Fibroblast of the aortic adventitia (primary cell): ENCODE measurements around the gene IMPA2. TPM values are rescaled to one million over a fixed set of nuclear protein-coding genes. Genes with fewer than 3 reads are reported as not detected.

Experiments used
- DNase-seq: peaks from one replicate; pipeline ENCODE4 v3.0.0-alpha.2; 2010; ENCODE audit warnings: low read depth
- H3K4me3 ChIP-seq: 2 replicates; pipeline ENCODE4 v1.5.1; 2011; ENCODE audit warnings: low read depth, mild to moderate bottlenecking, control low read depth, low read length, moderate library complexity
- total RNA-seq: library from RNA; depleted of rRNA; stranded (reverse); fragments of >200 nt; gene quantifications from 2 replicates; pipeline ENCODE4 v1.2.3, GENCODE V29; 2012; ENCODE audit warnings: low replicate concordance
- TF ChIP-seq, protein P1 (sequence below): IDR thresholded peaks from 2 replicates; pipeline ENCODE4 v1.5.1; 2011; ENCODE audit warnings: mild to moderate bottlenecking, low read length, control low read depth, inconsistent platforms; ENCODE audit not compliant: insufficient read depth

IMPA2 gene
- total RNA-seq, 1 donor = 14.1 TPM

DNA sequence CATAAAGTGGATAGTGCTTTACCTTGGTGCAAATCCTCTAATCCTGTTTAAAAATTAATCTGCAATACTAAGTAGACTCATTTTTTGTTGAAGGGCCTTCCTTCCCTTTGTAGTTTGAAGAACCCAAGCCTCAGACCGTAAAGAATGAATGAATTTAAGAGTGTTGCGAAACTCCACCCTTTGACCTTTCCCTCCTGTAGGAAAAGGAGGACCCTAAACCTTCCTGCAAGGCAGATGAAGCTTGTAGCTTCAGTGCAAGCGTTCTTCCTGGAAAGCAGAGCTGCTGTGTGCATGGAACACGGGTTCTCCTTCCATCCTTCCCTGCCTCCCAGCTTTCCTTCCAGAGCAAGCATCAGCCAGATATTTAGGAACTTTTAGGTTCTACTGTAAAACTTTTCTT lies 1.7 kb downstream of the IMPA2 start:
- H3K4me3 ChIP-seq = no peak overlapping the region
- no peak for DNase-seq
- TF ChIP-seq, protein P1, sequence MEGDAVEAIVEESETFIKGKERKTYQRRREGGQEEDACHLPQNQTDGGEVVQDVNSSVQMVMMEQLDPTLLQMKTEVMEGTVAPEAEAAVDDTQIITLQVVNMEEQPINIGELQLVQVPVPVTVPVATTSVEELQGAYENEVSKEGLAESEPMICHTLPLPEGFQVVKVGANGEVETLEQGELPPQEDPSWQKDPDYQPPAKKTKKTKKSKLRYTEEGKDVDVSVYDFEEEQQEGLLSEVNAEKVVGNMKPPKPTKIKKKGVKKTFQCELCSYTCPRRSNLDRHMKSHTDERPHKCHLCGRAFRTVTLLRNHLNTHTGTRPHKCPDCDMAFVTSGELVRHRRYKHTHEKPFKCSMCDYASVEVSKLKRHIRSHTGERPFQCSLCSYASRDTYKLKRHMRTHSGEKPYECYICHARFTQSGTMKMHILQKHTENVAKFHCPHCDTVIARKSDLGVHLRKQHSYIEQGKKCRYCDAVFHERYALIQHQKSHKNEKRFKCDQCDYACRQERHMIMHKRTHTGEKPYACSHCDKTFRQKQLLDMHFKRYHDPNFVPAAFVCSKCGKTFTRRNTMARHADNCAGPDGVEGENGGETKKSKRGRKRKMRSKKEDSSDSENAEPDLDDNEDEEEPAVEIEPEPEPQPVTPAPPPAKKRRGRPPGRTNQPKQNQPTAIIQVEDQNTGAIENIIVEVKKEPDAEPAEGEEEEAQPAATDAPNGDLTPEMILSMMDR = no peak

DNA sequence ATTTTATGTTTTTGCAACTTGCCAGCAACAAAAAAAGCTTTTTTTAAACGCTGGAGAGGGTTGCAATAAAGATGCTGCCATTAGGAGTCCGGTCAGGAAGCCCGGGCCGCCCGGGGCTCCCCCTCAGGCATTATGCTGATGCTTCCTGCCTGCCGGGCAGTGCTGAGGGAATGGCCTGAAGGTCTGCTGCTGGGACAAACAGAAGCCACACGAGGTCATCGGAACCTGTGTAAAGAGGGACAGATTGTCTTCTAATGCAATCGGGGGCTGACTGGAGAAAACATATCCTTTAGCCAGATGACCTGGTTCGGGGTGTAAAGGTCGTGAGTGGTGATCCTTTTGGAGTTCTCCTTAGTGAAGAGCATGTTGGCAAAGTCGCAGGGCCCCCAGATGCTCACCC lies 2.3 kb downstream of the IMPA2 start:
- TF ChIP-seq, protein P1 = no peak
- no peak for DNase-seq
- H3K4me3 ChIP-seq = no peak overlapping the region

DNA sequence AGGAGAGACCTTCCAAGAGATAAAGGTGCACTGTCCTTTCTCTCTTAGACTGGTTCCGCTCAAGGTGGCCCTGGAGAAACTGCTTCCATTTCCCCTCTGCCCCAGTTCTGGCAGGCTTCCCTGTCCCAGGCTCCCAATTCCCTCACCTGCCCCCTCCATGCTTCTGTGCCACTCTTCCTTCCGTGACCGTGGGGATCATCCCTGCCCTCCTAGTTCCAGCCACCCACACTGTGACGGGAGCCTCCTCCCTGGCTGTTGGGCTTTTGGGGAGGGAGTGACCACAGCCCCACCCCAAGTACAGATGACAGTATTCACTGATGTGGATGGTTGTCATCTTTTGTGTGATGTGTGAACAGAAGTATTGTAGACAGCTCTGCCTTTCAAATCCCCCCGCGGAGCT lies 2.8 kb downstream of the IMPA2 start:
- no peak for DNase-seq
- TF ChIP-seq, protein P1 = no peak
- H3K4me3 ChIP-seq = no peak overlapping the region

DNA sequence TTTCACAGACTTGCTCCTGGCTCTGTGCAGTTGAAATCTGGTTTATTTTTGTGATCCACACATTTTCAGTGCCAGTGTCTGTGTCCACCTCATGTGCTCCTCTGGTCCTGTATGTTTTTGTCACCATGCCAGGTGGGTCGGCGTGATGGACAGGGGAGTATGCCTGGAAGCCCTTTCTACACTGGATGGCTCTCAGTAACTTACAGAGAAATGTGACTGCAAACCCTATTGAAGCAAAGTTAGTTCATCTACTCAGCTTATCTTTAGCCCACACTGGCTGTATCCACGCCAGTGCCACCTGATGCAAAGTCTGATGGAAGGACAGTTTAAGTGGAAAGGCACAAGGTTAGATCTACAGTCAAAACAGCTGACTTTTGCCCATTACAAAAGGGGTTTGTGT lies 4.3 kb downstream of the IMPA2 start:
- DNase-seq = no peak
- TF ChIP-seq, protein P1 = no peak
- no peak overlapping the region for H3K4me3 ChIP-seq

DNA sequence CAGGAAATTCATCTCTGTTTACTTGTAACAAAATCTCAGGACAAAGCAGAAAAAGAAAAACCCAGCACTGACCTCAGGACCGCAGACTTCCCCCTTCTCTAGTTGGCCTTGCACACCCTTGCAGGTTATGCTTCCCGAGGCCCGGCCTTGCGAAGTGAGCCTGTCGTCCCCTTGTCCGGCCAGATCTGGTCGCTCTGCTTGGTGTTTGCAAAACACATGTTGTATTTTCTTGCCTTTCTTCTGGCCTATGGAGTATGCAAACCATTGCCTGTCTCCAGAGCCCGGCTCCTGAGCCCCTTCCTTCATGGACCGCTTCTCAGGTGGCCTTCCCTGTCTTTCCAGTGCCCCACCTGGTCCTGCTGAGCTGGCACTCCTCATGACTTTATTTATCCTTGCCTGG lies 4.8 kb downstream of the IMPA2 start:
- TF ChIP-seq, protein P1 = no peak
- DNase-seq = no peak
- no peak overlapping the region for H3K4me3 ChIP-seq

DNA sequence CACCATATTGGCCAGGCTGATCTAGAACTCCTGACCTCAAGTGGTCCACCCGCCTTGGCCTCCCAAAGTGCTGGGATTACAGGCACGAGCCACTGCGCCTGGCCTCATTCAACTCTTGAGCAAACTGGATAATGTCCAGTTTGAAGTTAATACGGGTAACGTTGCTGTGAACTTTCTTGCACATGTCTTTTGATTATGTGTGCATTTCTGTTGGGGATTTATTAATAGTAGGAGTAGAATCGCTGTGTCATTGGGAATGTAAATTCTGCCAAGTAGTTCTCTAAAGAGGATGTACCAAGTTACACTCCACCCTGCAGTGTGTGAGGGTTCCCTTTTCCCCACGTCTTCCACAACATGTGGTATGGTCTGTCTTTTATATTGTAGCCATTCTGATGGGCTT lies 6.2 kb downstream of the IMPA2 start:
- peak; percentile 62 for DNase-seq
- no peak overlapping the region for H3K4me3 ChIP-seq
- TF ChIP-seq, protein P1 = no peak

DNA sequence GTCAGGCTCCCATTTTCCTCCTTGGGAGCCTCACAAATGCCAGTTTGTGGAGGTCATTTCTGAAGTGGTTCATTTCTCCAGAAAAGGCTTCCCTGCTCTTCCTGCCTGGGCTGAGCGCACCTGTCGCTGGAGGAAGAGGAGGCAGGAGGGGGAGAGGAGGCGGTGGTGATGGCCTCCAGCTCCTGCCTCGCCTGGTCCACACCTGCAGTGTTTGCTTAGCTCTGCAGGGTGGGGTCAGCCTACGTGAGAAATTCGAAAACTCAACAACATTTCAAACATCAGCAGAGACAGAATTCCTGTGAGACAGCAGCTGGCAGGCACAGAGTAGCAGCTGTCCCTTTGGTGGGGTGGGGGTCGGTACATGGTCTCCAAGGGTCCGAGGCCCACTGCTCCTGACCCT lies 7.9 kb downstream of the IMPA2 start:
- TF ChIP-seq, protein P1 = no peak
- H3K4me3 ChIP-seq = no peak overlapping the region
- no peak for DNase-seq
